Measurements from ENCODE around the gene CCDC57. TPM values are rescaled to one million over a fixed set of nuclear protein-coding genes. Genes with fewer than 3 reads are reported as not detected.

Gene CCDC57
- total and polyA plus RNA-seq, 4 donors: 5.4 to 19.1 (median 11.7) TPM

DNA sequence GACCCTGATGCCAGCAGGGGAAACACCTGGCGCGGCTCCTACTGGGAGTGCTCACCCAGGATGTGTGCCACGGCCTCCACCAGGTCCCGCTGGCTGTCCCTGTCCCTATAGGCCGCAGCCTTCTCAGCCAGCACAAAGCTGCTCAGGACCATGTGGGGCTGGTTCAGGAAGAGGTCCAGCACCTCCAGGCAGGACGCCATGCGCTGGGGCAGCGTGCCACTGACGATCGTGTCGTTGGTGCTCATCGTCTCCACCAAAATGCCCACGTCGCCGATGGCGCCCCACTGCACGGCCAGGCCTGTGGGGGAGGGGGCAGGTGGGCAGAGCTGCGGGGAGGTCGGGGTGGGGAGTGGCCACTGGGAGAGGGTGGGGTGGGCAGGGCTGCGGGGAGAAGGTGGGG lies 131.1 kb downstream of the CCDC57 start:
- WGBS: 82% methylated on average over 19 of the region's 20 CpGs
- no peak overlapping the region for H3K9ac ChIP-seq (ENCODE audit: low read depth in 1 of 2, low read length in 2 of 2)
- DNase-seq (ENCODE audit: low spot score): no peak
- no peak for TF ChIP-seq GABPA (IDR thresholded peaks at IDR 0.05 in 1 of 2, conservative IDR thresholded peaks at IDR 0.05 in 1 of 2)
- H3K9me3 ChIP-seq (ENCODE audit: control insufficient read depth in 4 of 4, low read length in 3 of 4): no peaks in the 10 kb centered on the region
- H3K4me1 ChIP-seq (ENCODE audit: control insufficient read depth in 4 of 4, insufficient read depth in 4 of 4, low read length in 3 of 4): peaks cover 0 to 14% (median 3%) of the 10 kb centered on the region in 4 donors
- H3K36me3 ChIP-seq (ENCODE audit: control insufficient read depth in 4 of 4, insufficient read depth in 3 of 4, low read depth in 1 of 4, low read length in 3 of 4): peaks cover 32 to 65% (median 54%) of the 10 kb centered on the region in 4 donors
- no peak overlapping the region for H3K4me3 ChIP-seq (ENCODE audit: low read depth in 1 of 3, low read length in 3 of 3)
- H3K27ac ChIP-seq (ENCODE audit: low read depth in 1 of 2, low read length in 2 of 2): no peak overlapping the region
- no peaks in the 10 kb centered on the region for H3K27me3 ChIP-seq (ENCODE audit: control insufficient read depth in 4 of 4, insufficient read depth in 4 of 4, low read length in 3 of 4)

DNA sequence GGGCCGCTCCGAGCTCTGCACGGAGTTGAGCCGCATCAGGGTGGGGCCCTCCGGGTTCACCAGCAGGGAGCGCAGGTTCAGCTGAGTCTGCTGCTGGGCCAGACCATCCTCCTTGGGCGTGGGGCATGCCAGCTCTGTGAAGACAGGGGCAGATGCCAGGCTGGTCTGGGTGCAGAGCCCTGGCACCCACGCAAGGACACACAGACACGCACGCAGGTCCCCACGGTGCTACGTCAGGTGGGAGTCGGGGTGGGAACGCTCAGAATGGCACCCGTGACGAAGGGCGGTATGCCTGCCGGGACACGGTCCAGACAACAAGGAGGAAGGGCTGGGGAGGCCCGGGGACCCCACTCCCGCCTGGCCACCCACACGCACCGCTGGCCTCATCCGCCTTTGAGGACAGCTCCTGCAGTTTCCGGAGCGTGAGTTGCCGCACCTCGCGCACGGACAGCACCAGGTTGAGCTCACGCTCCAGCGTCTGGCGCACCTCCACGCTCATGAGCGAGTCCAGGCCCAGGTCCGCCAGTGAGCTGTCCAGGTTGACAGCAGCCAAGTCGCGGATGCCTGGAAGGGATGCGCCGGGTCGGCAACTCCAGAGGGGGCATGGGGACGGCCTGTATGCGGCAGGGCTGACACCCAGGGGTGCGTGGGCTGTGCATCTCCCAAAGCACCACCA lies 131.7 kb downstream of the CCDC57 start:
- no peak overlapping the region for H3K4me3 ChIP-seq (ENCODE audit: low read depth in 1 of 3, low read length in 3 of 3)
- WGBS: 92% methylated on average over 44 of the region's 44 CpGs
- DNase-seq (ENCODE audit: low spot score): no peak
- H3K27me3 ChIP-seq (ENCODE audit: control insufficient read depth in 4 of 4, insufficient read depth in 4 of 4, low read length in 3 of 4): no peaks in the 10 kb centered on the region
- no peak overlapping the region for H3K9ac ChIP-seq (ENCODE audit: low read depth in 1 of 2, low read length in 2 of 2)
- peaks cover 0 to 11% (median 3%) of the 10 kb centered on the region in 4 donors for H3K4me1 ChIP-seq (ENCODE audit: control insufficient read depth in 4 of 4, insufficient read depth in 4 of 4, low read length in 3 of 4)
- no peak overlapping the region for H3K27ac ChIP-seq (ENCODE audit: low read depth in 1 of 2, low read length in 2 of 2)
- TF ChIP-seq RAD21 (IDR thresholded peaks at IDR 0.05): no peak
- TF ChIP-seq RXRA (IDR thresholded peaks at IDR 0.05): no peak
- TF ChIP-seq, protein P1, sequence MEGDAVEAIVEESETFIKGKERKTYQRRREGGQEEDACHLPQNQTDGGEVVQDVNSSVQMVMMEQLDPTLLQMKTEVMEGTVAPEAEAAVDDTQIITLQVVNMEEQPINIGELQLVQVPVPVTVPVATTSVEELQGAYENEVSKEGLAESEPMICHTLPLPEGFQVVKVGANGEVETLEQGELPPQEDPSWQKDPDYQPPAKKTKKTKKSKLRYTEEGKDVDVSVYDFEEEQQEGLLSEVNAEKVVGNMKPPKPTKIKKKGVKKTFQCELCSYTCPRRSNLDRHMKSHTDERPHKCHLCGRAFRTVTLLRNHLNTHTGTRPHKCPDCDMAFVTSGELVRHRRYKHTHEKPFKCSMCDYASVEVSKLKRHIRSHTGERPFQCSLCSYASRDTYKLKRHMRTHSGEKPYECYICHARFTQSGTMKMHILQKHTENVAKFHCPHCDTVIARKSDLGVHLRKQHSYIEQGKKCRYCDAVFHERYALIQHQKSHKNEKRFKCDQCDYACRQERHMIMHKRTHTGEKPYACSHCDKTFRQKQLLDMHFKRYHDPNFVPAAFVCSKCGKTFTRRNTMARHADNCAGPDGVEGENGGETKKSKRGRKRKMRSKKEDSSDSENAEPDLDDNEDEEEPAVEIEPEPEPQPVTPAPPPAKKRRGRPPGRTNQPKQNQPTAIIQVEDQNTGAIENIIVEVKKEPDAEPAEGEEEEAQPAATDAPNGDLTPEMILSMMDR (IDR thresholded peaks at IDR 0.05; ENCODE audit: low read depth, low read length, missing input control): no peak
- no peak for TF ChIP-seq JUND (IDR thresholded peaks at IDR 0.05)
- no peak for TF ChIP-seq SP1 (IDR thresholded peaks at IDR 0.05)
- TF ChIP-seq GABPA (IDR thresholded peaks at IDR 0.05 in 1 of 2, conservative IDR thresholded peaks at IDR 0.05 in 1 of 2): no peak
- TF ChIP-seq TAF1 (conservative IDR thresholded peaks at IDR 0.05): no peak
- TF ChIP-seq, protein P2, sequence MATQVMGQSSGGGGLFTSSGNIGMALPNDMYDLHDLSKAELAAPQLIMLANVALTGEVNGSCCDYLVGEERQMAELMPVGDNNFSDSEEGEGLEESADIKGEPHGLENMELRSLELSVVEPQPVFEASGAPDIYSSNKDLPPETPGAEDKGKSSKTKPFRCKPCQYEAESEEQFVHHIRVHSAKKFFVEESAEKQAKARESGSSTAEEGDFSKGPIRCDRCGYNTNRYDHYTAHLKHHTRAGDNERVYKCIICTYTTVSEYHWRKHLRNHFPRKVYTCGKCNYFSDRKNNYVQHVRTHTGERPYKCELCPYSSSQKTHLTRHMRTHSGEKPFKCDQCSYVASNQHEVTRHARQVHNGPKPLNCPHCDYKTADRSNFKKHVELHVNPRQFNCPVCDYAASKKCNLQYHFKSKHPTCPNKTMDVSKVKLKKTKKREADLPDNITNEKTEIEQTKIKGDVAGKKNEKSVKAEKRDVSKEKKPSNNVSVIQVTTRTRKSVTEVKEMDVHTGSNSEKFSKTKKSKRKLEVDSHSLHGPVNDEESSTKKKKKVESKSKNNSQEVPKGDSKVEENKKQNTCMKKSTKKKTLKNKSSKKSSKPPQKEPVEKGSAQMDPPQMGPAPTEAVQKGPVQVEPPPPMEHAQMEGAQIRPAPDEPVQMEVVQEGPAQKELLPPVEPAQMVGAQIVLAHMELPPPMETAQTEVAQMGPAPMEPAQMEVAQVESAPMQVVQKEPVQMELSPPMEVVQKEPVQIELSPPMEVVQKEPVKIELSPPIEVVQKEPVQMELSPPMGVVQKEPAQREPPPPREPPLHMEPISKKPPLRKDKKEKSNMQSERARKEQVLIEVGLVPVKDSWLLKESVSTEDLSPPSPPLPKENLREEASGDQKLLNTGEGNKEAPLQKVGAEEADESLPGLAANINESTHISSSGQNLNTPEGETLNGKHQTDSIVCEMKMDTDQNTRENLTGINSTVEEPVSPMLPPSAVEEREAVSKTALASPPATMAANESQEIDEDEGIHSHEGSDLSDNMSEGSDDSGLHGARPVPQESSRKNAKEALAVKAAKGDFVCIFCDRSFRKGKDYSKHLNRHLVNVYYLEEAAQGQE (IDR thresholded peaks at IDR 0.05): no peak
- TF ChIP-seq HNF4A (conservative IDR thresholded peaks at IDR 0.05): no peak
- no peak for TF ChIP-seq NR2F2 (IDR thresholded peaks at IDR 0.05)
- TF ChIP-seq YY1 (IDR thresholded peaks at IDR 0.05): no peak
- TF ChIP-seq, protein P3, sequence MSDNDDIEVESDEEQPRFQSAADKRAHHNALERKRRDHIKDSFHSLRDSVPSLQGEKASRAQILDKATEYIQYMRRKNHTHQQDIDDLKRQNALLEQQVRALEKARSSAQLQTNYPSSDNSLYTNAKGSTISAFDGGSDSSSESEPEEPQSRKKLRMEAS (IDR thresholded peaks at IDR 0.05): no peak
- TF ChIP-seq FOXA1 (IDR thresholded peaks at IDR 0.05): no peak
- no peak for TF ChIP-seq EGR1 (IDR thresholded peaks at IDR 0.05; ENCODE audit: low read depth in 2 of 2)
- no peak for TF ChIP-seq HNF4G (IDR thresholded peaks at IDR 0.05)
- TF ChIP-seq, protein P4, sequence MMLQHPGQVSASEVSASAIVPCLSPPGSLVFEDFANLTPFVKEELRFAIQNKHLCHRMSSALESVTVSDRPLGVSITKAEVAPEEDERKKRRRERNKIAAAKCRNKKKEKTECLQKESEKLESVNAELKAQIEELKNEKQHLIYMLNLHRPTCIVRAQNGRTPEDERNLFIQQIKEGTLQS (IDR thresholded peaks at IDR 0.05): no peak
- H3K9me3 ChIP-seq (ENCODE audit: control insufficient read depth in 4 of 4, low read length in 3 of 4): no peaks in the 10 kb centered on the region
- peaks cover 29 to 59% (median 50%) of the 10 kb centered on the region in 4 donors for H3K36me3 ChIP-seq (ENCODE audit: control insufficient read depth in 4 of 4, insufficient read depth in 3 of 4, low read depth in 1 of 4, low read length in 3 of 4)

All from liver (tissue), 9 donors.